ENCODE results near the gene RPL18A. TPM values are rescaled to one million over a fixed set of nuclear protein-coding genes. Genes with fewer than 3 reads are reported as not detected.

RPL18A gene
- total RNA-seq, 2 experiments from 2014 or later: 3,109 to 3,329 TPM

DNA sequence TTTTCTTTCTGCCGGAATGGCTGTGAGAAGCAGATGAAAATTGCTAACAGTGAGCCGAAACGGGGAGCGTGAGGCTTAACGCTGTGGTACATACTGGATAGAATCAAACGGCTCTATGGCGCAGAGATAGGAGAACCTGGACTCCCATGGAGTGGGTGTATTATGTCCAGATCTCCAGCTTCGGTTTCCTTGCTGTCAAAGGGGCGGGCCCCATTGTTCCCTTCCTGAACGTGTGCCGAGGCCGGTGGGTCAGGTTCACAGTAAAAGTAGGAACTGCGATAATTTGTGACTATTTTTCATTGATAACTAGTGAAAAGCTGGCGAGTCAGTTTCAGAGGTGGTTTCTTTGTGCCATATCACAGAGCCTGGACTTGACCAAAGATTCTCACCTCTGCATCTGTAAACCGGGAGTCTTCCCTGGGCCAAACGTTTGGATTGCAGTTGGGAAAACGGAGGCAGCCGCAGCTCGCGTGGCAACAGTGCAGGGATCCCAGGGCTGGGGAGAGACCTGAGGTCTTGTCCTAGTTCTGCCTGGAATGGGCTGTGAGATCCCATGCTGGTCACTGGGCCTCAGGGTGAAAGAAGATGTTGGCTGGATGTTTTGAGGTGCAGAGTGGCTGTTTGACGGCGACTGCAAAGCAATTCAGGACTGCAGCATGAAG lies 752 bp downstream of the RPL18A start:
- POLR2A ChIA-PET: interaction anchor here (1.2 to 2.0 kb wide), 4 partner anchors 10 to 57 kb away, joined by 5 to 17 read pairs (median 10); partner anchors contain the start of genes JAK3 and SLC5A5
- no peak for ATAC-seq
- no peak for DNase-seq

DNA sequence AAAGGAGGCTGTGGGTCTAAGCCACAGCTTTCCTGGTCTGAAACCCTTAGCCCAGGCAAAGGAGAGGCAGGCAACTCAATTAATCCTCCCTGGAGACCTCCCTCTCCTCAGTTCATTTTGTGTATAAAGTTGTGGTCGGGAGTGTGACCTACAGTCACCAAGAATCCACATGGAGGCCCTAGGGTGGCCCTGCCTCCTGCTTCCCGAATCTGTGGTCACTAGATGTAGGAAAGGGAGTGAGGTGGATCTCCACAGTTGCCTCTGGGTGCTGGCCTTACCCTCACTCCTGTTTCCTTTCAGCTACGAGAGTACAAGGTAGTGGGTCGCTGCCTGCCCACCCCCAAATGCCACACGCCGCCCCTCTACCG lies 1.3 kb downstream of the RPL18A start:
- no peaks in the 10 kb centered on the region for H3K27me3 Mint-ChIP-seq
- intact Hi-C loops (cut with DNase I, micrococcal nuclease): no loop called here
- peaks cover 56% of the 10 kb centered on the region for H3K36me3 Mint-ChIP-seq (ENCODE audit: low read depth)
- H3K27ac Mint-ChIP-seq: peak overlapping the region; percentile 98
- DNase-seq (no peak), ATAC-seq (no peak)
- no peaks in the 10 kb centered on the region for H3K9me3 Mint-ChIP-seq (ENCODE audit: low read depth)
- peak overlapping the region; percentile 97 for H3K4me3 Mint-ChIP-seq
- POLR2A ChIA-PET: interaction anchor here (1.1 to 2.0 kb wide), 3 partner anchors 10 to 13 kb away, joined by 6 to 17 read pairs (median 7); partner anchors contain the start of genes JAK3 and SLC5A5
- CTCF ChIA-PET: interaction anchor here (0.5 to 6.9 kb wide), 4 partner anchors 10 to 737 kb away, joined by 4 to 102 read pairs (median 10); partner anchors contain the start of genes CCDC124, JAK3 and SLC5A5
- peaks cover 31% of the 10 kb centered on the region for H3K4me1 Mint-ChIP-seq

More for the DNA sequence above, 752 bp downstream of the RPL18A start:
- intact Hi-C loops (cut with DNase I, micrococcal nuclease): no loop called here
- Mint-ChIP-seq H3K36me3 (ENCODE audit: low read depth) (peaks cover 55% of the 10 kb centered on the region), H3K9me3 (ENCODE audit: low read depth) (no peaks in the 10 kb centered on the region), H3K4me1 (peaks cover 34% of the 10 kb centered on the region), H3K27me3 (no peaks in the 10 kb centered on the region), H3K27ac (peak overlapping the region; percentile 98), H3K4me3 (peak overlapping the region; percentile 97)
- CTCF ChIA-PET: interaction anchor here (0.8 to 6.9 kb wide), 8 partner anchors 11 to 314 kb away, joined by 3 to 102 read pairs (median 10); partner anchors contain the start of genes B3GNT3, CCDC124, JAK3 and SLC5A5

DNA sequence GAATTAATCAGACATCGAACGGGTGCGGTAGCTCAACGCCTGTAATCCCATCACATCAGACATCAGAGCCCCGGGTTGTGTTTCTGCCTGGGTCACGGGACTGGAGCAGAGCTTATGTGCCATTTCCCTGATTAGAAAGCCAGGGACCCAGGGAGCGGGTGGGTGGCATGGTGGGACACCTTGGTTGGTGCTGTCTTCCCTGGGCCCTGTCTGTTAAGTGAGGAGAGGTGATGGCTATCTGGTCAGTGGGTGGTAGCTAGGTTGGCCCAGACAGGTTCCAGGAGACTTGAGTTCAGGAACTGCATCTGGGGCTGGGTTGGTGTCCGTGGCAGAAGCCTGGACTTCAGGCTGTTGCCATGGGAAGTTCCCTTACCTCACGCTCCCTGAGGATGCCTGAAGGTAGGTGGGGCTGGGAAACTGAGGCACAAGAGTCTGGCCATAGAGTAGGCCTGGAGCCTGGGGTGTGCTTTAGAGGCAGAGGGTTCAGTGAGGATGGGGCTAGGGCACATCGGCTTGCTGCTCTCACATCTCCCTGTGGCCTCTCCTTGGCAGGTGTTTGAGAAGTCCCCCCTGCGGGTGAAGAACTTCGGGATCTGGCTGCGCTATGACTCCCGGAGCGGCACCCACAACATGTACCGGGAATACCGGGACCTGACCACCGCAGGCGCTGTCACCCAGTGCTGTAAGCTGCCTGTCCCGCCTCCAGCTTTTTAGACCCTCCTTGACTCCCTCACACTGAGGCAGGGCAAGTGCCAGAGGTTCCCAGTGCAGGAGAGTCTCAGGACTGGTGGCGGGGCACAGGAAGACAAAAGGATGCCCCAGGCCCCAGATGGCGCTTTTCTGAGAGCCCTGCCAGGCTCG lies 2.1 kb downstream of the RPL18A start:
- ATAC-seq (no peak), DNase-seq (no peak)
- peaks cover 56% of the 10 kb centered on the region for H3K36me3 Mint-ChIP-seq (ENCODE audit: low read depth)
- peaks cover 31% of the 10 kb centered on the region for H3K4me1 Mint-ChIP-seq
- peak overlapping the region; percentile 98 for H3K27ac Mint-ChIP-seq
- H3K27me3 Mint-ChIP-seq: no peaks in the 10 kb centered on the region
- H3K9me3 Mint-ChIP-seq (ENCODE audit: low read depth): no peaks in the 10 kb centered on the region
- POLR2A ChIA-PET: interaction anchor here (1.1 to 1.2 kb wide), 2 partner anchors 10 to 14 kb away, joined by 6 to 7 read pairs; partner anchors contain the start of genes JAK3 and SLC5A5
- peak overlapping the region; percentile 97 for H3K4me3 Mint-ChIP-seq
- intact Hi-C loops (cut with DNase I, micrococcal nuclease): no loop called here
- CTCF ChIA-PET: interaction anchor here (0.5 to 6.9 kb wide), 3 partner anchors 14 to 738 kb away, joined by 4 to 102 read pairs (median 4); partner anchors contain the start of genes CCDC124 and JAK3

DNA sequence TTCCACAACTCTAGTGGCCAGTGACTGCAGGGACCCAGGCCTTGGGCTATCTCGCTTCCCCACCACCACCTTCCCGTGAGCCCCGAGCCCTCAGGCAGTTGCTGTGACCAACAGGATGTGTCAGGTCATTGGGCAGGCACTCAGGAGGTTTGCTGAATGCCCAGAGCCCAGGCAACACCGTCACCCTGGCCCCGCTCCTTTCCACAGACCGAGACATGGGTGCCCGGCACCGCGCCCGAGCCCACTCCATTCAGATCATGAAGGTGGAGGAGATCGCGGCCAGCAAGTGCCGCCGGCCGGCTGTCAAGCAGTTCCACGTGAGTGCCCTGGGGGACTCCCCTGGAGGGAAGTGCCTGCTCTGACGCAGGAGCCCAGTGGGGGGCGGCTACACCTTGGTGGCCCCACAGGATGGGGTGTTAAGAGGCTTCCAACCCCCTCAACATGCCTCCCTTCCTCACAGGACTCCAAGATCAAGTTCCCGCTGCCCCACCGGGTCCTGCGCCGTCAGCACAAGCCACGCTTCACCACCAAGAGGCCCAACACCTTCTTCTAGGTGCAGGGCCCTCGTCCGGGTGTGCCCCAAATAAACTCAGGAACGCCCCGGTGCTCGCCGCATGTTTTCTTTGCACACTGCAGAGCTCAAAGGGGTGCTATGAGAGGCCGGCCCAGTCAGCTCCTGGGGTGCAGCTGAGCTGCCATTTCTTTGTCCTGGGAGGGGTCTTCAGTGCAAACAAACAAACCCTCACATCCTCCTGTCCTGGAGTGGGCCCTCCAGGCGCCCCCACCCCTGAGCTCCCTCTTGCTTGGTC lies 3.2 kb downstream of the RPL18A start:
- CTCF ChIA-PET: interaction anchor here (1.0 to 6.9 kb wide), 2 partner anchors 9 to 70 kb away, joined by 3 to 102 read pairs; partner anchors contain the start of genes CCDC124 and SLC5A5
- DNase-seq: no peak
- intact Hi-C loops (cut with DNase I, micrococcal nuclease): no loop called here
- Mint-ChIP-seq H3K36me3 (ENCODE audit: low read depth) (peaks cover 56% of the 10 kb centered on the region), H3K27me3 (no peaks in the 10 kb centered on the region), H3K27ac (peak overlapping the region; percentile 82), H3K9me3 (ENCODE audit: low read depth) (no peaks in the 10 kb centered on the region), H3K4me1 (peaks cover 31% of the 10 kb centered on the region), H3K4me3 (peak overlapping the region; percentile 97)
- ATAC-seq: no peak
- POLR2A ChIA-PET: interaction anchor here (0.5 to 1.6 kb wide), 5 partner anchors 9 to 414 kb away, joined by 4 to 8 read pairs (median 4); partner anchors contain the start of genes CCDC124 and SLC5A5

DNA sequence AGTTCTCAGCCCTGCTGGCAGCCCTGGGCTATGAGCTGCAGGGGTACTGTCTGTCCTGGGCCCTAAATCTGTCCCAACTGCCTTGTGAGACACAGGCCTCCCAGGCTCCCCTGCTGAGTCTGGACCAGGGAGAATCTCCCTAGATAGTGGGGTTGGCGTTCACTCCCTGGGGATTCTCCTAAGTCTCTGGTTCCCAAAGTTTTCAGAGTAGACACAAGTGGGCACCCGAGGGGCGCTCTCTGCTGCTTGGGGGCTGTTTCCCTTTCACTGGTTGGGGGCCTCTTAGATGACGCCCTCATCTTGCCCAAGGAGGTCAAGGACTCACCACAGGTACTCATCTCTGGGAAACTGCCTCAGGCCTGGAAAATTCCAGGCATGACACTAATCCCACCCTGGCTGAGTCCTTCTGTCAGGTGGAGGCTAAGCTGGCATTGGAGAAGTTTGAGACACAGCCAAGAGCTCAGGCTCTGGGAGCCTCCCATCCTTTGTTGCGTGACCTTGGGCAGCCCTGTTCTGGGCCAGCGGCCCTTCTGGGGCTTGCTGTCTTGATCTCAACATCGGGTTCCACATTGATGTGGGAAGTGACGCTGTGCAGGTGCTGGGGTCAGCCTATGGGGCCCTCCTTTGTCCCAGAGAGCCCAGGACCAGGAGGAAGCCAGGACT lies 3.9 kb downstream of the RPL18A start:
- DNase-seq (no peak), ATAC-seq (no peak)
- intact Hi-C loops (cut with DNase I, micrococcal nuclease): no loop called here
- POLR2A ChIA-PET: interaction anchor here (0.5 to 2.5 kb wide), 7 partner anchors 8 to 413 kb away, joined by 4 to 8 read pairs (median 4); partner anchors contain the start of genes CCDC124, JAK3 and SLC5A5
- peaks cover 56% of the 10 kb centered on the region for H3K36me3 Mint-ChIP-seq (ENCODE audit: low read depth)
- CTCF ChIA-PET: interaction anchor here (0.6 to 3.1 kb wide), 3 partner anchors 8 to 90 kb away, joined by 3 to 13 read pairs (median 4); partner anchors contain the start of genes CCDC124 and SLC5A5
- peak overlapping the region; percentile 55 for H3K27ac Mint-ChIP-seq
- no peaks in the 10 kb centered on the region for H3K9me3 Mint-ChIP-seq (ENCODE audit: low read depth)
- H3K4me3 Mint-ChIP-seq: no peak overlapping the region
- peaks cover 31% of the 10 kb centered on the region for H3K4me1 Mint-ChIP-seq
- no peaks in the 10 kb centered on the region for H3K27me3 Mint-ChIP-seq

DNA sequence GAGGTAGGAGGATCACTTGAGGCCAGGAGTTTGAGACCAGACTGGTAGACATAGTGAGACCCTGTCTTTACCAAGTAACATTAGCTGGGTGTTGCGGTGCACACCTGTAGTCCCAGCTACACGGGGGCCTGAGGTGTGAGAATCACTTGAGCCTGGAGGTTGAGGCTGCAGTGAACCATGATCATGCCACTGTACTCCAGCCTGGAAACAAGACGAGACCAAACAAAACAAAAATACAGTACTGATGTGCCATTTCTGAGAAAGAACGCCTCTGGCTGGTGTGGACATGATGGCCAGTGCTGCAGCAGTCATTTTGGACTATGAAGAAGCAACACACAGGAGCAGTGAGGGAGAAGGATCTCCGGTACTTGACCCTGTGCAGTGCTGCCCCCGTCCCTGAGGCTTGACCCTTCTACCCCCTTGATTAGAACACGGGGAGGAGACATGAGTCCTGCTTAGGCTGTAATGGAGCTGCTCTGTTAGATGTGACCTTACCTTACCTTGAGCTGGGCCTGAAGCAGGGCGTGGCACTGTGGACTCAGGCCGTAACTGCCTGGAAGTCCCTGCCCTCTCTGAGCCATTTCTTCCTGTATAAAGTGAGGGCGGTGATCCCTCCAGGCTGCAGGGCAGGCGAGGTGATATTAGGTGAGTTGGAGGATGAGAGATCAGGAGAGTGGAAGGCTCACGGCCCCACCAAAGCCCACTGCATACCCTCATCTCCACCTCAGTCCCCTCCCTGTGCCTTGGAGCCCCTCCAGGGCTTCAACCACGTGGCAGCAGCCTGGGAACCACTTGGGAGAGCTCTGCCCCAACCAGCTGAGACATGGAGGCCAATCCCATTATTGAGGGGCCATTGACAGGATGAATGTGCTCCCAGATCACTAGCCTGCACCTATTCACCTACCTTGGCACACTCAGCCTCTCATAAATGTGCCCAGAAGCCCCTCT lies 5.9 kb downstream of the RPL18A start:
- DNase-seq (no peak), ATAC-seq (peak; percentile 39)
- Mint-ChIP-seq H3K9me3 (ENCODE audit: low read depth) (no peaks in the 10 kb centered on the region), H3K27ac (peak overlapping the region; percentile 76), H3K4me1 (peaks cover 24% of the 10 kb centered on the region), H3K27me3 (no peaks in the 10 kb centered on the region), H3K36me3 (ENCODE audit: low read depth) (peaks cover 45% of the 10 kb centered on the region), H3K4me3 (no peak overlapping the region)
- intact Hi-C loops (cut with DNase I, micrococcal nuclease): no loop called here
- CTCF ChIA-PET: interaction anchor here (0.6 to 3.1 kb wide), 4 partner anchors 14 to 132 kb away, joined by 3 to 13 read pairs (median 4); partner anchors contain the start of gene CCDC124
- POLR2A ChIA-PET: interaction anchor here (0.6 to 2.5 kb wide), 4 partner anchors 18 to 644 kb away, joined by 3 to 8 read pairs (median 5); partner anchors contain the start of genes CCDC124, FCHO1 and JAK3

DNA sequence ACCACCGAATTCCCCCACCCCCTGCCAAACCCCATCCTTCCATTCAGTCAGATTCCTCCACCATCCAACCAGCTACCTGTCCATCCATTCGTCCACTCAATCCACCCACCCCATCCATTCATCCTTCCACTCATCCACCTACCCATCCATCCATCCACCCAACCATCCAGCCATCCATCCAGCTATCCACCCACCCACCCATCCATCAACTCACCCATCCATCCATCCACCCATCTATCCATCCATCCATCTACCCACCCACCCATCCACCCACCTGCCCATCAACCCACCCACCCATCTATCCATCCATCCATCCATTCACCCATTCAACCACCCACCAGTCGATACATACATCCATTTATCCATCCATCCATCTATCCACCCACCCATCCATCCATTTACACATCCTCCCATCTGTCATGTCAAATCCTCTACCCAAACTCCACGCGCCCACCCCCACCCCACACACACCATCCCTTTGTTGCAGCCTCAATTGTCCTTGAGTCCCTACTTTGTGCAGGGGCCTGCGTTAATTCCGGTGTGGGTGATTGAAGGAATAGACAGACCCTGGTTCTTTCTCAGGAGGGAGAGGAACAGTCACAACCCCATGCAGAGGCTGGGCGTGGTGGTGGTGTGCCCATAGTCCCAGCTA lies 6.7 kb downstream of the RPL18A start:
- Mint-ChIP-seq H3K4me3 (no peak overlapping the region), H3K27me3 (no peaks in the 10 kb centered on the region), H3K4me1 (peaks cover 20% of the 10 kb centered on the region), H3K27ac (no peak overlapping the region), H3K9me3 (ENCODE audit: low read depth) (no peaks in the 10 kb centered on the region), H3K36me3 (ENCODE audit: low read depth) (peaks cover 37% of the 10 kb centered on the region)
- POLR2A ChIA-PET: interaction anchor here (1.5 to 2.5 kb wide), 2 partner anchors 19 to 66 kb away, joined by 7 to 8 read pairs; partner anchors contain the start of genes CCDC124 and JAK3
- DNase-seq: no peak
- CTCF ChIA-PET: interaction anchor here (1.9 to 3.1 kb wide), 2 partner anchors 66 to 131 kb away, joined by 5 to 13 read pairs; partner anchors contain the start of gene CCDC124
- intact Hi-C loops (cut with DNase I, micrococcal nuclease): no loop called here
- ATAC-seq: no peak

DNA sequence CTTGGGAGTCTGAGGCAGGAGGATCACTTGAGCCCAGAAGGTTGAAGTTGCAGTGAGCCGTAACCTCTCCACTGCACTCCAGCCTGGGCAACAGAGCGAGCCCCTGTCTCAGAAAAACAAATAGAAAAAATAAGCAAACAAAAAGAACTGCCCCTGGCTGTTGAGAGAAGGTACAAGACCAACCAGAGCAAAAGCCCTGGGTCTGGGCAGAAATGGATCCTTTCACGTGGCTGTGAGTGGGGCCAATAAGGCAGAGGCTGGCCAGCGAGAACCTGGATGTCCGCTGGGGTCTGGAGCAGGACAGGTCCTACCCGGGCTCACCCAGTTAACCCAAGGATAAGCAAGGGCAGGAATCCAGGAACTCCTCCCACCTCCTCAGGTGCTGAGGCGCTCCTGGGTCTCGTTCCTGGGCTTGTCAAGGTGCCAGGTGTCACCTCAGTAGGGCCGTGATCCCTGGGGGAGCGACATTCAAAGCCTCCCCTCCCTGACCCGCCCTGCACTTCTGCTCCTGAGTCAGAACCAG lies 7.3 kb downstream of the RPL18A start:
- ChIA-PET CTCF (interaction anchor here (0.6 to 3.1 kb wide), 2 partner anchors 66 to 127 kb away, joined by 3 to 13 read pairs; partner anchors contain the start of gene CCDC124), POLR2A (no interaction called here)
- H3K9me3 Mint-ChIP-seq (ENCODE audit: low read depth): no peaks in the 10 kb centered on the region
- intact Hi-C loops (cut with DNase I, micrococcal nuclease): no loop called here
- no peaks in the 10 kb centered on the region for H3K27me3 Mint-ChIP-seq
- H3K4me1 Mint-ChIP-seq: peaks cover 17% of the 10 kb centered on the region
- H3K27ac Mint-ChIP-seq: no peak overlapping the region
- H3K4me3 Mint-ChIP-seq: no peak overlapping the region
- DNase-seq (no peak), ATAC-seq (no peak)
- H3K36me3 Mint-ChIP-seq (ENCODE audit: low read depth): peaks cover 31% of the 10 kb centered on the region

DNA sequence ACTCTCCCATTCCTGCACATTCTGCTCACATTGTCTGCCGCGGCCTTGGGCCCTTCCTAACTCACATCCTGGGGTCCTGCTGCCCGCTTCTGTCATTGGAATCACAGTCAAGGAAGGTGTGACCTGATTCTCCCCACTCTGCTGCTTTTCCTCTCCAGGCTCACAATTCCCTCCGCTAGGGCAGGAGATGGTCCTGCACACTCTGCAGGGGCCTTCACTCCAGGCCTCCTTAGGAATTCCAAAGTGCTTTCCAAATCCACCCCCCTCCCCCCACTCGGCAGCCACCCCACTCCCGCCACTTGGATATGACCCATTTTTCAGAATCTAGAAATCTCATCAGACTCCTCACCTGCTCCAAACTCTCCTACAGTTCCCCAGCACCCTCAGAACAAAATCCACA lies 9.0 kb downstream of the RPL18A start:
- POLR2A ChIA-PET: no interaction called here
- H3K4me3 Mint-ChIP-seq: no peak overlapping the region

More for the DNA sequence above, 9.0 kb downstream of the RPL18A start:
- ATAC-seq: no peak
- CTCF ChIA-PET: interaction anchor here (0.7 kb wide), 1 partner anchor 128 kb away, joined by 3 read pairs; no protein-coding TSS in a partner anchor
- no peak for DNase-seq
- intact Hi-C loops (cut with DNase I, micrococcal nuclease): no loop called here
- H3K27ac Mint-ChIP-seq: no peak overlapping the region
- H3K27me3 Mint-ChIP-seq: no peaks in the 10 kb centered on the region
- H3K9me3 Mint-ChIP-seq (ENCODE audit: low read depth): no peaks in the 10 kb centered on the region
- peaks cover 15% of the 10 kb centered on the region for H3K36me3 Mint-ChIP-seq (ENCODE audit: low read depth)
- peaks cover 18% of the 10 kb centered on the region for H3K4me1 Mint-ChIP-seq

Data from activated CD4-positive, alpha-beta T cell treated with anti-CD3 and anti-CD28 coated beads for 36 hours (primary cell).